ENCODE measurements around the gene C7orf57. TPM values are rescaled to one million over a fixed set of nuclear protein-coding genes. Genes with fewer than 3 reads are reported as not detected.
A peak's percentile ranks its signal among the peaks of the same experiment; 100 is the strongest.
"Not testable (repeated sequence)": the region's sequence is repeated elsewhere in the genome, so short reads cannot be mapped to it uniquely, and the experiment has no call there.

Gene C7orf57
- total RNA-seq, 1 donor from 2014 or later: not detected

GRCh38 chr7:47992446-47992845 lies 42.9 kb upstream of the C7orf57 start:
- H3K9ac ChIP-seq: no peak overlapping the region
- TF ChIP-seq, protein P1, sequence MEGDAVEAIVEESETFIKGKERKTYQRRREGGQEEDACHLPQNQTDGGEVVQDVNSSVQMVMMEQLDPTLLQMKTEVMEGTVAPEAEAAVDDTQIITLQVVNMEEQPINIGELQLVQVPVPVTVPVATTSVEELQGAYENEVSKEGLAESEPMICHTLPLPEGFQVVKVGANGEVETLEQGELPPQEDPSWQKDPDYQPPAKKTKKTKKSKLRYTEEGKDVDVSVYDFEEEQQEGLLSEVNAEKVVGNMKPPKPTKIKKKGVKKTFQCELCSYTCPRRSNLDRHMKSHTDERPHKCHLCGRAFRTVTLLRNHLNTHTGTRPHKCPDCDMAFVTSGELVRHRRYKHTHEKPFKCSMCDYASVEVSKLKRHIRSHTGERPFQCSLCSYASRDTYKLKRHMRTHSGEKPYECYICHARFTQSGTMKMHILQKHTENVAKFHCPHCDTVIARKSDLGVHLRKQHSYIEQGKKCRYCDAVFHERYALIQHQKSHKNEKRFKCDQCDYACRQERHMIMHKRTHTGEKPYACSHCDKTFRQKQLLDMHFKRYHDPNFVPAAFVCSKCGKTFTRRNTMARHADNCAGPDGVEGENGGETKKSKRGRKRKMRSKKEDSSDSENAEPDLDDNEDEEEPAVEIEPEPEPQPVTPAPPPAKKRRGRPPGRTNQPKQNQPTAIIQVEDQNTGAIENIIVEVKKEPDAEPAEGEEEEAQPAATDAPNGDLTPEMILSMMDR (IDR thresholded peaks at IDR 0.05): no peak
- TF ChIP-seq EZH2 (IDR thresholded peaks at IDR 0.05): no peak
- TF ChIP-seq EZH2phosphoT487 (IDR thresholded peaks at IDR 0.05): no peak
- H3F3A ChIP-seq (ENCODE audit: low read depth): peaks cover 3% of the 10 kb centered on the region
- H3K27ac ChIP-seq: no peak overlapping the region
- Mint-ChIP-seq H3K36me3 (no peaks in the 10 kb centered on the region), H3K9me3 (no peaks in the 10 kb centered on the region), H3K4me1 (peaks cover 34% of the 10 kb centered on the region), H3K27ac (peak overlapping the region; percentile 90), H3K27me3 (ENCODE audit: insufficient read depth, low read depth) (peaks cover 4% of the 10 kb centered on the region), H3K4me3 (peak overlapping the region; percentile 85)
- no peaks in the 10 kb centered on the region for H3K36me3 ChIP-seq
- no peak for DNase-seq (ENCODE audit: low spot score)
- no peaks in the 10 kb centered on the region for H4K20me1 ChIP-seq (ENCODE audit: low read depth)
- H3K4me2 ChIP-seq: peak overlapping the region; percentile 73
- H3K9me3 ChIP-seq (ENCODE audit: low read depth): no peaks in the 10 kb centered on the region
- H3K79me2 ChIP-seq (ENCODE audit: low read depth): no peaks in the 10 kb centered on the region
- no peaks in the 10 kb centered on the region for H3K27me3 ChIP-seq
- H3K4me3 ChIP-seq: no peak overlapping the region
- peak overlapping the region; percentile 94 for H2AFZ ChIP-seq (replicated peaks)
- H3K4me1 ChIP-seq: peaks cover 11% of the 10 kb centered on the region

- Mint-ChIP-seq H3K27ac (no peak overlapping the region), H3K4me1 (no peaks in the 10 kb centered on the region), H3K9me3 (peaks cover 9% of the 10 kb centered on the region), H3K27me3 (ENCODE audit: insufficient read depth, low read depth) (peaks cover 2% of the 10 kb centered on the region), H3K36me3 (no peaks in the 10 kb centered on the region), H3K4me3 (no peak overlapping the region)
- TF ChIP-seq, protein P1 (IDR thresholded peaks at IDR 0.05): no peak
- Histone ChIP-seq H4K20me1 (ENCODE audit: low read depth) (no peaks in the 10 kb centered on the region), H3K9me3 (ENCODE audit: low read depth) (no peaks in the 10 kb centered on the region), H3K27ac (no peak overlapping the region), H3K9ac (no peak overlapping the region), H3K4me1 (peaks cover 1% of the 10 kb centered on the region), H3F3A (ENCODE audit: low read depth) (no peaks in the 10 kb centered on the region), H3K4me2 (no peak overlapping the region), H3K79me2 (ENCODE audit: low read depth) (no peaks in the 10 kb centered on the region), H2AFZ (replicated peaks) (no peak overlapping the region), H3K36me3 (no peaks in the 10 kb centered on the region), H3K4me3 (no peak overlapping the region), H3K27me3 (no peaks in the 10 kb centered on the region)
- DNase-seq (ENCODE audit: low spot score): no peak
Measured at GRCh38 chr7:47999413-47999812, 35.9 kb upstream of the C7orf57 start.

DNA sequence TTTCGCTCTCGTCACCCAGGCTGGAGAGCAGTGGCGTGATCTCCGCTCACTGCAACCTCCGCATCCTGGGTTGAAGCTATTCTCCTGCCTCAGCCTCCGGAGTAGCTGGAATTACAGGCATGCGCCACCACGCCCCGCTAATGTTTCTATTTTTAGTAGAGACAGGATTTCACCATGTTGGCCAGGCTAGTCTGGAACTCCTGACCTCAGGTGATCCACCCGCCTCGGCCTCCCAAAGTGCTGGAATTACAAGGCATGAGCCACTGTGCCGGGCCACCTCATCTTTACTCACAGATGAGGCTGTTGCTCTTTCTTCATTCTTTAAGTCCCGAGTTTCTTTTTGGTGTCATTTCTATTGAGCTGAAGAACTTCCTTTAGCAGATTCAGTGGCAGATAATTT lies 35.2 kb upstream of the C7orf57 start:
- not testable (repeated sequence) for H3K27ac Mint-ChIP-seq; H3K9me3 Mint-ChIP-seq; DNase-seq (ENCODE audit: low spot score); H3K36me3 ChIP-seq; H4K20me1 ChIP-seq (ENCODE audit: low read depth); H3K9me3 ChIP-seq (ENCODE audit: low read depth); H3K27me3 Mint-ChIP-seq (ENCODE audit: insufficient read depth, low read depth); H3K4me2 ChIP-seq; H3K4me3 ChIP-seq; H3K27me3 ChIP-seq; H3K4me3 Mint-ChIP-seq; H3F3A ChIP-seq (ENCODE audit: low read depth); H3K36me3 Mint-ChIP-seq; H3K79me2 ChIP-seq (ENCODE audit: low read depth); H3K4me1 Mint-ChIP-seq; H3K9ac ChIP-seq; H3K27ac ChIP-seq; H3K4me1 ChIP-seq
- peak overlapping the region; percentile 57 for H2AFZ ChIP-seq (replicated peaks)

DNA sequence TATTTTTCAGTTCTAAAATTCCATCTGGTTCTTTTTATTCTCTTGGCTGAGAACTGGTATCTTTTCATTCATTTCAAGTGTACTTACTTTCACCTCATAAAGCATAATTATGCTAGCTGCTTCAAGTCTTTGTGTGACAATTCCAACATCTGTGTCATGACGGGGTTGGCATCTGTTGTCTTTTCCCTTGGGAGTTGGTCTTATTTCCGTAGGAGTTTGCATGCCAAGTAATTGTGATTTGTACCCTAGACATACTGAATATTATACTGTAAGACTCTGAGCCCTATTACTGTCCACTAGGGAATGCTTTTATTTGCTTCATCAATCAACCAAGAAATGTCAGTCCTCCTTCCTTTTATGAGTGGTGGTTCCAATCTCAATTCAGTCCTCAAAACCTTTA lies 31.3 kb upstream of the C7orf57 start:
- Mint-ChIP-seq H3K27me3 (ENCODE audit: insufficient read depth, low read depth) (no peaks in the 10 kb centered on the region), H3K27ac (no peak overlapping the region), H3K4me1 (no peaks in the 10 kb centered on the region), H3K36me3 (no peaks in the 10 kb centered on the region), H3K4me3 (no peak overlapping the region), H3K9me3 (peaks cover 9% of the 10 kb centered on the region)
- Histone ChIP-seq H3K4me2 (no peak overlapping the region), H3K27ac (no peak overlapping the region), H3K79me2 (ENCODE audit: low read depth) (no peaks in the 10 kb centered on the region), H2AFZ (replicated peaks) (peak overlapping the region; percentile 96), H3K9ac (no peak overlapping the region), H3K27me3 (no peaks in the 10 kb centered on the region), H3K4me1 (peaks cover 7% of the 10 kb centered on the region), H3K9me3 (ENCODE audit: low read depth) (no peaks in the 10 kb centered on the region), H4K20me1 (ENCODE audit: low read depth) (no peaks in the 10 kb centered on the region), H3K4me3 (no peak overlapping the region), H3K36me3 (no peaks in the 10 kb centered on the region), H3F3A (ENCODE audit: low read depth) (no peaks in the 10 kb centered on the region)
- TF ChIP-seq EZH2 (IDR thresholded peaks at IDR 0.05) (no peak), EZH2phosphoT487 (IDR thresholded peaks at IDR 0.05) (no peak)
- TF ChIP-seq, protein P1 (IDR thresholded peaks at IDR 0.05): no peak
- no peak for DNase-seq (ENCODE audit: low spot score)
